GM13976 (cell line): ENCODE results near the gene SNED1.

Experiments
- DNase-seq: peaks from one replicate; pipeline ENCODE4 v3.0.0; 2012; ENCODE audit warnings: low spot score
- CTCF ChIP-seq: IDR thresholded peaks from 2 replicates; pipeline ENCODE4 v1.5.1; 2012; ENCODE audit warnings: borderline replicate concordance, mild to moderate bottlenecking; ENCODE audit not compliant: insufficient read depth; ENCODE audit errors: extremely low read depth, missing control alignments, control extremely low read depth
- in situ Hi-C: fragments of 300-500 bp; cut with MboI; formaldehyde crosslinking; loops from one replicate; pipeline ENCODE4 v1.12.0; 2022; ENCODE audit warnings: low sequenced_read_pairs, mixed read lengths, inconsistent platforms; ENCODE audit not compliant: unreplicated experiment

The SNED1 gene

GRCh38 chr2:241069821-241070281 is 71.4 kb downstream of the SNED1 start:
- no peak for TF ChIP-seq CTCF
- in situ Hi-C loops, result no loop called here
- DNase-seq, result no peak

- no peak for DNase-seq
- in situ Hi-C loops, result no loop called here
- TF ChIP-seq CTCF, result no peak
These were observed 71.9 kb downstream of the SNED1 start for GRCh38 chr2:241070361-241070760.

- TF ChIP-seq CTCF, result no peak
- in situ Hi-C loops, result no loop called here
- no peak for DNase-seq
These were observed 72.6 kb downstream of the SNED1 start for GRCh38 chr2:241070811-241071676.

- no peak for DNase-seq
- in situ Hi-C loops, result no loop called here
- TF ChIP-seq CTCF, result no peak
These were observed 73.3 kb downstream of the SNED1 start for GRCh38 chr2:241071677-241072111.

GRCh38 chr2:241072151-241072550 is 73.7 kb downstream of the SNED1 start:
- no peak for TF ChIP-seq CTCF
- DNase-seq, result no peak
- in situ Hi-C loops, result no loop called here

GRCh38 chr2:241072553-241073165 is 74.2 kb downstream of the SNED1 start:
- no peak for DNase-seq
- no peak for TF ChIP-seq CTCF
- in situ Hi-C loops, result no loop called here
